ENCODE results near the gene KCNN2. TPM values are rescaled to one million over a fixed set of nuclear protein-coding genes. Genes with fewer than 3 reads are reported as not detected.

The KCNN2 gene
- polyA plus RNA-seq, 1 experiment, result 4.6 TPM

GRCh38 chr5:114416254-114416653, 54.4 kb downstream of the KCNN2 start:
- POLR2A ChIA-PET, result no interaction called here
- H3K27me3 ChIP-seq (ENCODE audit: control insufficient read depth, insufficient read depth, low read length), result no peaks in the 10 kb centered on the region
- CTCF ChIA-PET, result no interaction called here
- no peaks in the 10 kb centered on the region for H3K36me3 ChIP-seq (ENCODE audit: control insufficient read depth, insufficient read depth, low read length)
- H3K4me3 ChIP-seq (ENCODE audit: low read depth, low read length), result no peak overlapping the region
- DNase-seq (ENCODE audit: low read depth), result no peak
- TF ChIP-seq CTCF (IDR thresholded peaks at IDR 0.05; ENCODE audit: insufficient read depth, low read depth, low read length), result no peak

GRCh38 chr5:114417519-114417918, 55.6 kb downstream of the KCNN2 start:
- TF ChIP-seq CTCF (IDR thresholded peaks at IDR 0.05; ENCODE audit: insufficient read depth, low read depth, low read length), result no peak
- DNase-seq (ENCODE audit: low read depth), result no peak

GRCh38 chr5:114418176-114419066, 56.6 kb downstream of the KCNN2 start:
- H3K36me3 ChIP-seq (ENCODE audit: control insufficient read depth, insufficient read depth, low read length), result no peaks in the 10 kb centered on the region
- H3K4me3 ChIP-seq (ENCODE audit: low read depth, low read length), result no peak overlapping the region
- CTCF ChIA-PET, result no interaction called here
- no peak for DNase-seq (ENCODE audit: low read depth)
- no peak for TF ChIP-seq CTCF (IDR thresholded peaks at IDR 0.05; ENCODE audit: insufficient read depth, low read depth, low read length)
- no peaks in the 10 kb centered on the region for H3K27me3 ChIP-seq (ENCODE audit: control insufficient read depth, insufficient read depth, low read length)
- POLR2A ChIA-PET, result no interaction called here

More at GRCh38 chr5:114417519-114417918, 55.6 kb downstream of the KCNN2 start:
- ChIA-PET POLR2A (no interaction called here), CTCF (no interaction called here)
- Histone ChIP-seq H3K27me3 (ENCODE audit: control insufficient read depth, insufficient read depth, low read length) (no peaks in the 10 kb centered on the region), H3K4me3 (ENCODE audit: low read depth, low read length) (no peak overlapping the region), H3K36me3 (ENCODE audit: control insufficient read depth, insufficient read depth, low read length) (no peaks in the 10 kb centered on the region)

- DNase-seq (ENCODE audit: low read depth), result no peak
- ChIA-PET CTCF (interaction anchor here (1.7 kb wide), 1 partner anchor 44 kb away, joined by 3 read pairs; no protein-coding TSS in a partner anchor), POLR2A (no interaction called here)
- Histone ChIP-seq H3K36me3 (ENCODE audit: control insufficient read depth, insufficient read depth, low read length) (no peaks in the 10 kb centered on the region), H3K4me3 (ENCODE audit: low read depth, low read length) (no peak overlapping the region), H3K27me3 (ENCODE audit: control insufficient read depth, insufficient read depth, low read length) (no peaks in the 10 kb centered on the region)
- no peak for TF ChIP-seq CTCF (IDR thresholded peaks at IDR 0.05; ENCODE audit: insufficient read depth, low read depth, low read length)
These were observed 57.2 kb downstream of the KCNN2 start for GRCh38 chr5:114419067-114419388.

GRCh38 chr5:114419959-114420358, 58.1 kb downstream of the KCNN2 start:
- POLR2A ChIA-PET, result no interaction called here
- Histone ChIP-seq H3K36me3 (ENCODE audit: control insufficient read depth, insufficient read depth, low read length) (no peaks in the 10 kb centered on the region), H3K27me3 (ENCODE audit: control insufficient read depth, insufficient read depth, low read length) (no peaks in the 10 kb centered on the region), H3K4me3 (ENCODE audit: low read depth, low read length) (no peak overlapping the region)
- TF ChIP-seq CTCF (IDR thresholded peaks at IDR 0.05; ENCODE audit: insufficient read depth, low read depth, low read length), result no peak
- DNase-seq (ENCODE audit: low read depth), result peak; percentile 47
- CTCF ChIA-PET, result interaction anchor here (1.3 to 1.7 kb wide), 2 partner anchors 12 to 45 kb away, joined by 3 read pairs; no protein-coding TSS in a partner anchor
